Heart left ventricle (tissue), 16 donors: ENCODE data around the gene ADAMTS12. TPM values are rescaled to one million over a fixed set of nuclear protein-coding genes. Genes with fewer than 3 reads are reported as not detected.

ENCODE experiments used
- ATAC-seq, 4 donors: fragments of 200-7000 bp; cut with Tn5 transposase; one replicate each; pipeline ENCODE4 v1.9.1; 2020 to 2022; ENCODE audit warnings: moderate library complexity in 4 of 4, mild to moderate bottlenecking in 3 of 4, moderate number of reproducible peaks in 1 of 4
- DNase-seq, 5 donors: peaks; one replicate each; pipeline ENCODE4 v3.0.0-alpha.2; 2020
- H3K27ac ChIP-seq, 12 donors: fragments of 200-600 bp; sonication (generic) in 4 of 12; one replicate each; pipeline versions ENCODE4 v1.5.0 to v1.8.0; 2016 to 2022; ENCODE audit warnings: mild to moderate bottlenecking in 2 of 12
- H3K27me3 ChIP-seq, 9 donors: fragments of 200-600 bp; sonication (generic) in 2 of 9; one replicate each; pipeline versions ENCODE4 v1.5.1 to v1.8.0; 2016 to 2022; ENCODE audit warnings: mild to moderate bottlenecking in 3 of 9
- H3K36me3 ChIP-seq, 9 donors: fragments of 200-600 bp; sonication (generic) in 2 of 9; one replicate each; pipeline versions ENCODE4 v1.5.0 to v1.8.0; 2018 to 2022; ENCODE audit warnings: mild to moderate bottlenecking in 2 of 9
- H3K4me1 ChIP-seq, 12 donors: fragments of 200-600 bp; sonication (generic) in 4 of 12; one replicate each; pipeline versions ENCODE4 v1.5.0 to v1.8.0; 2016 to 2022; ENCODE audit warnings: mild to moderate bottlenecking in 3 of 12
- H3K4me3 ChIP-seq, 12 donors: fragments of 200-600 bp; sonication (generic) in 4 of 12; one replicate each; pipeline versions ENCODE4 v1.5.0 to v1.8.0; 2017 to 2022; ENCODE audit warnings: mild to moderate bottlenecking in 9 of 12, moderate library complexity in 4 of 12
- H3K9me3 ChIP-seq, 12 donors: fragments of 200-600 bp; sonication (generic) in 4 of 12; one replicate each; pipeline versions ENCODE4 v1.5.0 to v1.8.0; 2016 to 2022; ENCODE audit warnings: mild to moderate bottlenecking in 1 of 12
- POLR2A ChIP-seq, 2 donors: fragments of 450-650 bp; IDR thresholded peaks; one replicate each; pipeline ENCODE4 v1.6.1; 2017; ENCODE audit warnings: antibody characterized with exemption in 2 of 2, mild to moderate bottlenecking in 2 of 2, moderate library complexity in 2 of 2
- WGBS, 4 donors: extraction: QIAGEN DNeasy Blood & Tissue Kit in 2 of 4; methylation state at CpG; one replicate each; pipeline versions ENCODE4 v1.1.5 to v1.1.7; 2013 to 2018; 5-methylcytosine and 5-hydroxymethylcytosine counted together
- intact Hi-C, 10 donors: fragments of 100-400 bp; cut with DNase I; formaldehyde crosslinking; loops; one replicate each; pipeline versions ENCODE4 v1.11.1 to v1.14.2; 2022
- long read RNA-seq, 3 donors: library from polyadenylated mRNA; unstranded; transcript quantifications; one replicate each; pipeline ENCODE4 v2.0.0, GENCODE V29; 2020 to 2021
- polyA plus RNA-seq, 2 donors: library from polyadenylated mRNA; stranded (reverse); fragments of 200-250 nt; gene quantifications; one replicate each; pipeline ENCODE4 v1.2.3, GENCODE V29; 2013
- total RNA-seq, 9 donors: library from RNA; depleted of rRNA in 2 of 9; stranded (reverse); fragments of >200 nt in 2 of 9; fragmentation: NEBNext Ultra II Directional in 3 of 9; extraction: Animal tissue kit (Norgen Biotek cat#: 25700) in 3 of 9; gene quantifications; one replicate each; pipeline versions ENCODE4 v1.1.0 to v1.2.4, GENCODE V29; 2016 to 2023
- TF ChIP-seq, protein P1 (sequence below), 12 donors: fragments of 200-600 bp; sonication (generic) in 4 of 12; IDR thresholded peaks; one replicate each; pipeline versions ENCODE4 v1.5.0 to v1.8.0; 2018 to 2022; ENCODE audit warnings: antibody characterized with exemption in 12 of 12, mild to moderate bottlenecking in 5 of 12
- donor health status: ischemic (EF 13 %, LVEDD 7.1; RV severe dilation, severe dysfunction).
- donor health status: healthy with polysubstance abuse.
- donor health status: DM: no; HTN: yes; CAD: no.
- donor health status: DM: no; HTN: no; CAD: no.
- donor health status: ischemic (EF 25% LVEDD 6.9; RV normal size, moderate dysfunction).
- donor health status: ischemic (EF 25% LVEDD 5.7; RV mildly dilated, moderate dysfunction).
- donor health status: healthy.
- donor health status: DM: yes; HTN: yes; CAD: no.
- donor health status: ischemic (EF 35%, LVEDD 5.7; RV mildly dilated, moderate dysfunction).
- donor health status: nonischemic (EF 11% LVEDD 7.7; RV severe dilation, severe dysfunction).
- donor health status: DM: yes; HTN: yes; CAD: no.
- donor health status: PGD.
- donor health status: ischemic (EF 29% LVEDD 5.4; RV normal size, mild dysfunction).
- donor health status: nonischemic (EF 23%, LVEDD 6.1; RV moderate dilation, normal function).

Gene ADAMTS12
- 1 to 10 TPM; 1.0 to 4.7 (median 1.9) TPM for total RNA-seq
- polyA plus RNA-seq = 1 to 10 TPM in 1 of 2 donors, under 1 TPM in 1; 0.72 to 1.2 TPM
- long read RNA-seq, donor 1 = 0 reads
- long read RNA-seq, donor 2 = 0 reads
- long read RNA-seq, donor 3, partial matches to known transcripts = 1 of 1 reads
- long read RNA-seq, donor 3, other reads (novel, unspliced or antisense) = 0 of 1 reads

- peak; percentile 60 to 81 (median 65) for DNase-seq
- Histone ChIP-seq H3K27me3 (peaks cover 0 to 45% (median 12%) of the 10 kb centered on the region in 9 donors), H3K4me1 (peaks cover 0 to 28% (median 6%) of the 10 kb centered on the region in 12 donors), H3K36me3 (no peaks in the 10 kb centered on the region), H3K9me3 (no peaks in the 10 kb centered on the region), H3K4me3 (peak within 1 kb of the TSS; percentile 7 to 61 (median 51)), H3K27ac (peak within 1 kb of the TSS in 10 of 12 donors; percentile 17 to 59 (median 46))
- 3% methylated on average over 24 to 45 of the region's 45 CpGs for WGBS, 4 donors
- no peak for TF ChIP-seq POLR2A (IDR thresholded peaks at IDR 0.05)
- TF ChIP-seq, protein P1, sequence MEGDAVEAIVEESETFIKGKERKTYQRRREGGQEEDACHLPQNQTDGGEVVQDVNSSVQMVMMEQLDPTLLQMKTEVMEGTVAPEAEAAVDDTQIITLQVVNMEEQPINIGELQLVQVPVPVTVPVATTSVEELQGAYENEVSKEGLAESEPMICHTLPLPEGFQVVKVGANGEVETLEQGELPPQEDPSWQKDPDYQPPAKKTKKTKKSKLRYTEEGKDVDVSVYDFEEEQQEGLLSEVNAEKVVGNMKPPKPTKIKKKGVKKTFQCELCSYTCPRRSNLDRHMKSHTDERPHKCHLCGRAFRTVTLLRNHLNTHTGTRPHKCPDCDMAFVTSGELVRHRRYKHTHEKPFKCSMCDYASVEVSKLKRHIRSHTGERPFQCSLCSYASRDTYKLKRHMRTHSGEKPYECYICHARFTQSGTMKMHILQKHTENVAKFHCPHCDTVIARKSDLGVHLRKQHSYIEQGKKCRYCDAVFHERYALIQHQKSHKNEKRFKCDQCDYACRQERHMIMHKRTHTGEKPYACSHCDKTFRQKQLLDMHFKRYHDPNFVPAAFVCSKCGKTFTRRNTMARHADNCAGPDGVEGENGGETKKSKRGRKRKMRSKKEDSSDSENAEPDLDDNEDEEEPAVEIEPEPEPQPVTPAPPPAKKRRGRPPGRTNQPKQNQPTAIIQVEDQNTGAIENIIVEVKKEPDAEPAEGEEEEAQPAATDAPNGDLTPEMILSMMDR (IDR thresholded peaks at IDR 0.05) = no peak
- peak; percentile 28 to 87 (median 70) for ATAC-seq
- intact Hi-C loops = loop anchor here in 1 of 10 donors (10.0 kb wide), 1 partner anchor 117 kb away; no protein-coding TSS in a partner anchor
Measured at GRCh38 chr5:33891788-33892619, at the start of gene ADAMTS12. Gene ADAMTS12, minus strand, starts transcription at chr5:33891990. Its CDS starts 134 bp downstream, at chr5:33891856.

GRCh38 chr5:33941090-33941489, 49.3 kb upstream of the ADAMTS12 start:
- ATAC-seq = no peak
- intact Hi-C loops = no loop called here
- DNase-seq = no peak
- no peak overlapping the region for H3K4me3 ChIP-seq
- 86 to 90% (median 89%) methylated on average over 5 of the region's 5 CpGs for WGBS, 4 donors
- no peaks in the 10 kb centered on the region for H3K36me3 ChIP-seq
- H3K9me3 ChIP-seq = no peaks in the 10 kb centered on the region
- peaks cover 19 to 76% (median 51%) of the 10 kb centered on the region in 9 donors for H3K27me3 ChIP-seq
- peaks cover 0 to 18% (median 8%) of the 10 kb centered on the region in 12 donors for H3K4me1 ChIP-seq
- H3K27ac ChIP-seq = no peak overlapping the region
- TF ChIP-seq, protein P1 (IDR thresholded peaks at IDR 0.05) = no peak
- no peak for TF ChIP-seq POLR2A (IDR thresholded peaks at IDR 0.05)

DNA sequence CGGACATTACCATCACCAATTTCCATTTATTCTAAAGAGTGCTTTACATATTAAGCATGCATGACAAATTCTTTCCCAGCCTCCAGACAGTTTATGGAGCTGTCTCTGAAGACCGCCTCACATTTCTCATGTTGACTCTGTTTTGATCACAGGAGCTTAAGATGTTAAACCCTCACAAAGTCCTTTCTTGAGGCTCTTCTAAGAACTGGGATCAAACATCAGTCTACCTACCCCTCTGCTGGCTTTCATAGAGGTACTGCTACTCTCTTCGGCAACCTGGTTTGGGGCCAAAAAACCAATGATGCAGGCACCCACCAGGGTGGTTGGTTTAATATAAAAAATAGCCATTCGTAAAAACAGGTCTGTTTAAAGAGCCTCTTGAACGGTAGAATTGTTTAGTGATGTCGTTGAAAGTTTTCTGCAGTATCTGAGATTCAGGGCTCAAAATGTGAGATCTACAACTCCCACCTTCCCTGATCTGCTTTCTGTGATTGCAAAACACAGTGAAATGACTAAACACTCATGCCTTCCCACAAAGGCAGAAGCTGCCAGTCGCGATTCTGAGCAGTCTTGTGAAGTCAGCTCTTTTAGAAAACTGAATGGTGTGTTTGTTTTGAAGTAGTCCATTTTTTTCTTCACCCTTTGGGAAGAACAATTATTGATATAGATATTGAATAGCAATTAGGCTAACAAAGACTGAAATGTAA, 47.9 kb upstream of the ADAMTS12 start:
- ATAC-seq = no peak
- intact Hi-C loops = loop anchor here in 5 of 10 donors (10.0 kb wide), 2 partner anchors 465 to 505 kb away; no protein-coding TSS in a partner anchor
- Histone ChIP-seq H3K4me1 (peaks cover 0 to 24% (median 8%) of the 10 kb centered on the region in 12 donors), H3K4me3 (no peak overlapping the region), H3K27me3 (peaks cover 19 to 76% (median 51%) of the 10 kb centered on the region in 9 donors), H3K9me3 (no peaks in the 10 kb centered on the region), H3K36me3 (no peaks in the 10 kb centered on the region), H3K27ac (no peak overlapping the region)
- WGBS, 4 donors = 78 to 85% (median 84%) methylated on average over 8 of the region's 8 CpGs
- no peak for TF ChIP-seq POLR2A (IDR thresholded peaks at IDR 0.05)
- TF ChIP-seq, protein P1 (IDR thresholded peaks at IDR 0.05) = no peak
- no peak for DNase-seq
